ENCODE data around the gene FGF9.

FGF9 gene

DNA sequence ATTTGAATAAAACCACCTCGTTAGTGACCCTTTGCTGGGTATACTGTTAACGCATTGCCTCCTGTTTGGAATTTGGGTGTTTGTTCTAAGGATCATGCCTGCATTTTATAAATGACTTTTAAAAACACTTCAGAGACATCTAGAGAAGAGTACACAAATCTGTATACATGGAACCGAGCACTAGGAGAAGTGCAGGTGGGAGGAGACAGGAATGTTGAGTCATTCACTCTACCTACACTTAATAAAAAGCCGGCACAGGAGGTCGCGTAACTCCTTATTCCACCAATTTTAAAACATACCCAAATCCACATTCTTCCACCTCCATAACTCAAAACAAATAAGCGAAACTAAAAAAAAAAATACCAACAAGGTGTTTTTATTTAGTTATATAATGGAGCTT is 48.6 kb downstream of the FGF9 start:
- no peak for DNase-seq

DNA sequence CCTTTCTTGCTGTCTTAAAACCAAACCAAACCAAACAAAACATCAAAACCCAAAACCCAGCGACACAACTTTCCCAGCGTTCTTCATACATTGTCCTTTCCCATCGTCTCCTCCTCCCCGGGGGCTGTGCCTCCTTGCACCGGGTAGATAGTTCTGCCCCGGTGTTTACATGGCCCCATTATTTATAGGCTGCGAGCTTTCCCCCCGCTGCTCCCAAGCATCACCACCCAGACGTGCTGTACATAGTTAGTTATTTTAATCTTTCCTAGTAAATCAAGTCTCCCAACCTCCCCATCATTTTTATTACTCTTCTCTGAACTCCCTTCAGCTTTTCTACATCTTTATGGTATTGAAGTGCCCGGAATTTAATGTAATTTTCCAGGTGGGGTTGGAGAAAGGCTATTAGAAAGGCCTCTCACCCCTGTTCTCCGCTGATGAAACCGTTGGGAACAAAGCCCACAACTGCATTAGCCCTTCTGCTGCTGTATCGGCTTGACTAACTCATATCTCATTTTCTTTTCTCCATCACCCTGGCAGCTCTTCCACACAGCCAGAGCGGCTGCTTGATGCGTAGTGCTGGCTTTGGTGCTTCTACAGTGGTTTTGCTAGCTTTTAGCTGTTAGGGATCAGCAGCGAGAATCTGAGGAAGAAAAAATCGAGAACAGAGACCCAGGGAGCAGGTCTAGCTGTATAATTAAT is 53.1 kb downstream of the FGF9 start:
- DNase-seq: no peak

DNA sequence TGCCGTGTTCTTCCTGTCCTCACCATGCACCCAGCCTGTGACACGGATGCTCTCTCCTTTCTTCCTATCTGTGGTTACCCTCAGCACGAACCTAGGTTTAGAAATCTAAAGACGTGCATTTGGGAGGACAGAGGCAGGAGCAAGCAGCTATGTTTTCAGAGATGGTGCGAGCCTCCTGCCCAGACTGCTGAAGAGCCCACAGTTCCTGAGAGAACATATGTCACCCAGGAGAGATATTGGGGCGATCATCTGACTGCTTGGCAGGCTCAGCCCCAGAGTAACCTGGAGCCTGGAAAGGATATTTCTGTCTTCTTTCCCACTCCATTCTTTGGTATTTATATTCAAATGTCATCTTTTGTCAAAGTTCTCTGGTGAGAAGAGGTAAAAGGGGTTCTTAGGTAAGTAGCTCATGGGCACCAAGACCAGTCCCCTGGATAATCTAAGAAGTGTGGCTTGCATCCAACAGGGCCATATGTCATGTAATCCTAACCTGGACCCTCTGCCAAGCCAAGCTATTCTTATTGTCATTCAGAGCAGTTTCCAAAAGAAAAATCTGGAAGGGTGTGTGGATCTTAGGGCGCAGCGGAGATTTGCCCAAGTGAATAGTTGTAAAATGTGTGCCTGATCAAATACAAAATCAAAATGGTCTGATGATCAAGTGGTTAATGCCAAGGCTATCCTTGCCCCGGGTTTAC is 59.5 kb downstream of the FGF9 start:
- no peak for DNase-seq

DNA sequence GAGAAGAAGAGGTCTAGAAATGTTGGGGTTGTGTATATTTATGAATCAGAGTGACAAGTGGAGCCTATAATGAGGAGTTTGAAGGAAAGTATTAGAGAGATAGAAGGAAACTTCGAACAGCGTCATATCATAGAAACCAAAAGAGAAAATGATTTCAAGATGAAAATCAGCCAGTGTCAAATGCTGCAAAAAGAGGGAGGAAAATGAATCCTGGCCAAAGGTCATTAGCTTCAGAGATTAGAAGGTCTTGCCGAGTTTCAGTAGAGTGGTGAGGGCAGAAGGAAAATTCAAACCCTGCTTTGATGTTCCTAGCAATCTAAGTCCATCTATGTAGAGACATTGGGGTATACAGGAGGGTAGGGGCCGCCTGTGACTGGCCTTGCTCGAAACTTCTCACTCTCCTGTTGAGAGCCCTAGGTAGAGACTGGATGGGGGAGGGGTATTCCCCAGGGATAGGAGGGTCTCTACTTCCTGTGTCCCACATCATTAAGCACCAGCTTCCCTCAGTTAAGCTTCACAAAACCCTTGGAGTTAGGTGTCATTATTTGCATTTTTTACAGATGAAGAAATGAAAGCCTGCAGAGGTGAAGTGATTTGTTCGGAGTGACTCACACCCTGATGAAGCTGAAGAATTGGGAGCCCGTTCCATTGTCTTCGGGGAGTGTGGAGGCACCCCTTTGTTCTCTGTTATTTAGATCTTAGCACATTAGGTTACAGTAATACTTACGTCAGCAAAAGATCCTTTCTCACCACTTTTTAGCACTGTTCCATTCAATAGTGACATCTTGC is 62.8 kb downstream of the FGF9 start:
- no peak for DNase-seq

DNA sequence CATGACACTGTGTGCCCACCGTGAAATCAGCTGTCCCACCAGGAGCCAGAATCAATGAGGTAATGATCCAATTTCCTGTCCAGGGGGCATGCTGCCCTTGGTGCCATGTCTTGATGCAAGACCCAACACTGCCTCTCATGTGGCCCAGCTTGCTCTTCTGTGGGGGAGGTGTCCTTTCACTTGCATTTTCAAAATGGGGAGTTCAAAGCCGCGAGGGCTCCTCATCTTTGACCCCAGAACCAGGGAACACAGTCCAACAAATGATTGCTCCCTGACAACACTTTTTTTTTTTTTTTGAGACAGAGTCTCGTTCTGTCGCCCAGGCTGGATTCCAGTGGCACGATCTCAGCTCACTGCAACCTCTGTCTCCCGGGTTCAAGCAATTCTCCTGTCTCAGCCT is 64.1 kb downstream of the FGF9 start:
- DNase-seq: no peak

DNA sequence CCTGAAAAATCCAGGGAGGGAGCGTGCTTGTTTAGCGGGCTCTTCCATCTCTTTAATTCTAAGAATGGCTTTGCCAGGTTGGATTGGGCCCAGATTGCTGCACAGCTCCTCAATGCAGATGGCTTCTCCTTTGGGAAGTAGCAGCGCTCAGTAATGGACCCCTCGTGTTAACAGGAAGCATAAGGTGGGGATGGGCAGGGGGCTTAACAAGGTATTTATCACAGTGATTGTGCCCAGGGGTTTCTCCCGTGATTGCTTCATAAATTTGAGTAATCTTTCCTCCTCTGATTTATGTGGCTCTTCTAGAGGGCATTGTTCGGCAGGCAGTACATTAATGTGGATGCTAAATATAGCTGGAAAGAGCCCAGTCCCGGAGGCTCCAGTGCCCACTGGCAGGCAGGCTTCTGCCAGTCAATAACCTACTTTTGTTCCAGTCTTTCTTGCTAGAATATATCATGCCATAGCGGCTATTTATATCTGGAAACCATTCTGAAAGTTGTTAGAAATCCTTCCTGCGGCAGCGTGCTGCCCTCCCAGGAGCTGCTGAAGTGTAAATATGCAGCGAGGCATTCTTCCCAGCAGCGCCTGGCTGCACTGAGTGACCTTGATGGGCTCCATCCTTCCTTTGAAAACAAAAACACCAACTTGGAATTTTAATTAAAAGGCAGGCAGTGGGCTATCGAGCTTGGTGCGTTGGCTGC is 65.0 kb downstream of the FGF9 start:
- no peak for DNase-seq

DNA sequence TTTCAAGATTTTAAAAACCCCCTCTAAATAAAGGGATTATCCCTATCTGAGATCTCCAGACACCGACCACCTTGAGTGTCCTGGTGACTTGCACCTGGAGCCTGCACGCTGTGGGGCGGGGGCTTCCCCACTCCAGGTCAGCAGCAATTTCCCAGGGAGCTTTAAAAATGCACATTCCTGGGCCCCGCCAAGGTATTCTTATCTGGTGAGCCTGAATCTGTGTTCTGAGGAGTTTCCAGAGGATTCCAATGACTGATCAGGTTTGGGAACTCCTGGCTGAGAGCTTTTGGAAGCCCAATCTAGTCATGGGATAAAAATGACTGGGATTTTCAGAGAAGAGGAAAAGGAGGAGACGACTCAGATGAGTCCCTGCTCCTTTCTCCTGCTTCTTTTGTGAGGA is 66.1 kb downstream of the FGF9 start:
- no peak for DNase-seq

DNA sequence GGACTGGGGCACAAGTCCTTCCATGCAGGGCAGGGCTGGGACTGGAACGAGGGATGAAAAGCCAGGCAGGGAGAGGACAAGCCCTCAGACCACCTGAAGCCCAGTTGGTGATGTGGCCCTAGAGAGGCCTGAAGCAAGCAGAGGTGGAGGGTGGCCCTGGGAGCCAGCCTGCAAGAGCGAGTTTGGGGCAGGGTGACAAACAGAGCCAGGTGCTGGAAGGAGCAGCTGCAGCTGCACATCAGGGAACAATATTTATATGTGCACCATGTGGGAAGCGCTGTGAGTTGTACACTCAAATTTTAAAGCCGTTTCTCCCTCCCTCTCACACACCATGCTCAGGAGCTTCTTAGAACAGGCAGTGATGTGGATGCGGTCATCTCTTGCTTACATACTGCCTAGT is 67.8 kb downstream of the FGF9 start:
- DNase-seq: no peak

DNA sequence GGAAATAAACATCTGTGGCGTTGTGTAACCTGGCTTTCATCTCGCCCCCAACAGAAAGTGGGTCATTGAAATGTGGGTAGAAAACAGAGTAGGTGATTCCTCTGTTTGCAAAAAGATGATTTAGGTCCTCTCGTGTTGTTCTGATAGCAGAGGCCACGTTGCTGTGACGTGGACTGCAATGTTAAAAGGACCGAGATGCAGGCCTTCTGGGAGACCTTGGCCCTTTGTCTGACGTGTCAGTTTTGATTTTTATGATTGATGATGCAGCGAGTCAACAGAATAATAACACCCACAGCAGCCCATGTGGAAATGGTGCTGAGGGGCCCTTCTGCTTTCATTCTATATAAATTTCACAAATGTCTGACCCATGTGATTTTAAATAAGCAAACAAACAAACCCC is 68.9 kb downstream of the FGF9 start:
- no peak for DNase-seq

DNA sequence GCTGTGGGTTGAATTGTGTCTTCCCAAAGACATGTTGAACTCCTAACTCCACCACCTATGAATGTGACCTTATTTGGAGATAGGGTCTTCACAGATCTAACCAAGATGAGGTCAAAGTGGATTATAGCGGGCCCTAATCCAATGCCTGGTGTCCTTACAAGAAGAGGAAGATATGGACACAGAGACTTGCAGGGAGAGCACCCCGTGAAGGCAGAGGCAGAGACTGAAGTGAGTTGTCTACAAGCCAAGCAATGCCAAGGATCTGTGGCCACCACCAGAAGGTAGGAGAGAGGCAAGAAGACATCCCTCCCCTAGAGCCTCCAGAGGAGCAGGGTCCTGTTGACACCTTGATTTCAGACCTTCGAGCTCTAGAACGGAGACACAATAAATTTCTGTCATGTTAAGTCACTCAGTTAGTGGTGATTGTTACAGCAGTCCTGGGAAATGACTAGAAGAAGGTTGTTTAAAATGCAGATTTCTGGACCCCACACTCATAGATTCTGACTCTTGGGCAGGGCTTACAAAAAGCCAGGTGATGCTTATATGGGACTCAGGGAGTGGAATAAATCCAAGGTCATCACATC is 70.6 kb downstream of the FGF9 start:
- no peak for DNase-seq

DNA sequence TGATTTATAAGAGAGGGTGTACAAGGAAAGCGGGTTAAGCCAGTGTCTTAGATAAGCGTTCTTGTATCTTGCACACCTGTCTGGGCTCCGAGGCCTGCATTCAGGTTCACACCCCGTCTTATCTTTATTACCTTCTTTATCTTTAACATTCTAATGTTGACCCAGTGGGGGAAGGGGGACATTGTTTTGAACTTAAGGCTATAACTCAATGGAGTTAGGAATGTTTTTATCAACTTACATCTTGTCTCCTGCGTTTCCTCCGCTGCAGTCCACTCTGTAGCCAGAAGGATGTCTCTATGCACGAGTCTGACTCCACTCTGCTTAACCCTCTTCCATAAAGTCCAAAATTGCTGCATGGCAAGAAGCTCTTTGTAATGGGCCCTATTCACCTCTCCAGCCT is 71.2 kb downstream of the FGF9 start:
- no peak for DNase-seq

DNA sequence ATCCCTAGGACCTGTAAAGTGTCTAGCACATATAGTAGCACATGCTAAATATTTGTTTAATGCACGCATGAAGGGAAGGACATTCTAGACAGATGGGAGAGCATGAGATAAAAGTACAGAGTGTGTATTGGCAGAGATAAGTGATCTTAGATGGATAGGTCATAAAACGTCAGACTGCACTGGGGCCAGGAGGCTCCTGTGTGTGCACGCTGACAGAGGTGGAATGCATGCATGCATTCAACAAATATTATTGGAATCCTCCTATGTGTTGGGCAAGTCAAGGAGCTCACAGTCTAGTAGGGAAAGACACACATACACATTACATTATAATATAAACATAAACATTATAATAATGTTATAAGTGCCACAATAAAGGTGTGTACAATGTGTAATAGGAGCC is 73.3 kb downstream of the FGF9 start:
- no peak for DNase-seq

DNA sequence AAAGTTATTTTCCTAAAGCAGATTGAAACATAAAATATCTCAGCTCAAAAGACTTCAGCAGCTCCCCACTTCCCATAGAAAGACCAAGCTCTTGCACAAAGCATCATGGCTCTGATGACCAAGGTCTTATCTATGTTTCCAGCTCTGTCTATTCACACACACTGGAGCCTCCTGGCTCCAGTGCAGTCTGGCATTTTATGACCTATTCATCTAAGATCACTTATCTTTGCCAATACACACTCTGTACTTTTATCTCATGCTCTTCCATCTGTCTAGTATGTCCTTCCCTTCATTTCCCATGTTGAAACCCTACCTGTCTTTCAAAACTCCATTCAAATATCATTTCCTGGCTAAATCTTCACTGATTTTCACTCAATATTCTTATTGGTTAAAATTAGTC is 74.4 kb downstream of the FGF9 start:
- no peak for DNase-seq

DNA sequence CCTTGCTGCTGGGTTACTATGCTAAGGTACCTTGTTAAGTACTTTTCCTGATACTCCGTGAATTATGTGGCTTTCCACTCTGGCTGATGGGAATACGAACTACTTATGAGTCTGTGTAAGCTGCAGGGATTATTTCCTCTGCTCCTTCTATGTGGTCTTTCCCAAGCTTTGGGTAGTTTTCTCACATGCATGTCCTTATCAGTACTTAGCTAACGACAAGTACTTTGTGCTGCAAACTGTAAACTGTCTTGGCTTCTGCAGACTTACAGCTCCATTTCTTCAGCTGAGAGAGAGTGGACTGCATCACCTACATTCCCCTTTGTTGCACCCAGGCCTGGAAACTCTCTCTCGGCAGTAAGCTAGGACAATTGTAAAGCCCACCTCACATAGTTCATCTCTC is 76.6 kb downstream of the FGF9 start:
- DNase-seq: no peak

DNA sequence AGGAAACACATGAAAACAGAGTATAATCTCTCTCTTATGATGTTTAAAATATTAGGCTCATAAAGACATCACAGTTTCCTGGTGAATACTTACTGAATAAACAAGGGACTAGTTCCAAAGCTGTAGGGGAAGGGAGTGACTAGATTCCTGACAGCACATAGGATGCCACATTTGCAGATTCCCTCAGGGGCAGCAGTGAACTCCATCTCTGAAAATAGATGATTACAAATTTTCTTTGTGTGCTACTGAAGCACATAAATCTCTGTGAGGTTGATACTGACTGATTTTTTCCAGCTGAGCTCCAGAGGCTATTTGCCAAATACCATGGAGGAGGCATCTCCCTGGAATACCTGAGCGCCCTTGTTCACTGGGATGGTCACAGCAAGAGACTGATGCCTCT is 77.3 kb downstream of the FGF9 start:
- no peak for DNase-seq

DNA sequence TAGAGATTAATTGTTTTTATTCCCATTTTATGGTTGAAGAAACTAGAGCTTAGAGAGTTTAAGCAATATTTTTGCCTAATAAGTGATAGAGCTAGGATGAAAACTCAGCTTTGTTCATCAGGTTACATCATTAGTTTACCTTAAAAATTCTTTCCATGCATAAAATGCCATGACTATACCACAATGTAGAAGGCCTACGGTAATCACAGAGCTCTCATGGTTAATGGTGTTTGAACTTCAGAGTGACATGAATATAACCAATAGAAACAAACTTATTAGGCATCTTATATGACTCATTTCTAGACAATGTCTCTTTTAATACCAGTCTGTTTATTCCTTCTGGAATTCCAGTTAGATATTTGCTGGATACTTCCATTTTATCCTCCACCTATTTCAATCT is 78.5 kb downstream of the FGF9 start:
- no peak for DNase-seq

DNA sequence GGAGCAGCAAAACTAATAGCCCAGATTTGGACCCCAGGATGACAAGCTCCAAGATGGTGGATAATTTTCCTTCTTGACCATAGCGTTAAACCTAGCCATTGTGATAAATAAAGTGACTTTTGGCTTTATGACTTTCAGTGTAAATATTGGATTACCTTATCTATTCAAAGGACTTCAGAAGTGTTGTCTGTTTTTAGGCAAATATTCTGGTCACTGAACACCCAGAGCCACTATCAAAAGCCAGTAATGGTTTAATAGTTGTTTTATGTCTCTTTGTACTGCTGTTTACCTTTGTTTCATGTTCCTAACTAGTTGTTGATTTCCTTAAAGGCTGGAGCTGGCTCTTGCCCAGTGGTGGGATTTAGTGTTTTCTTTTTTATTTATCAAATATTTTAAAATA is 81.6 kb downstream of the FGF9 start:
- no peak for DNase-seq

DNA sequence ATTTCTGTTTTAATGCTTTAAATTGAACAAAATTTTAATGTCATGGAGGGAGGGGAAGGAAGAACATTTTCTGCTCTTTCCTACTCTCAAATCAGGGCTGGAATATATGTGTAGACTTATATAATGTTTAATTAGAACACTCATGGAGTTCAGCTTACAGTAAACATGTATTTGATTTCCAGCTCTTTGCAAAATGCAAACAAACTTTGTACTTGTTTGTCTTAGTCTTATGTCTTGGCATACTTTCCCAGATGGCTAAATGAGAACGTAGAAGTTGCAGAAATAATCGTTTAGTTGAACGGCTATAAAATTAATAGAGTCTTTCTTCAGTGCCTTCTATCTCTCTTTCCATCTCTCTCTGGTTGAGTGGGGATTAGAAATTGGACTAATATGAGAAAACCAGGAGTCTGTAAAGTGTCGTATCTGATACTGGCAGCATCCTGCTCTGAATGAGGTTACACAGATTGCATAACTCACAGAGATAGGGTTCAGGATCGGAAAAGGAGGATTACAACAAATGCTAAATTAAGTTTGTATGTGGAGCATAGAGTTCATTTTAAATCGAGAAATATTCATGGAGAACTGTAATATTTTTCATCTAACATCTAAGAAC is 82.3 kb downstream of the FGF9 start:
- DNase-seq: no peak

Measured in T1000 (cell line).